GM19372 (cell line): Measurements from ENCODE around the gene RUFY3.
"Not testable (repeated sequence)": the region's sequence is repeated elsewhere in the genome, so short reads cannot be mapped to it uniquely, and the experiment has no call there.

Source experiments
- ATAC-seq: cut with Tn5 transposase; IDR thresholded peaks from one replicate; pipeline ENCODE4 v1.9.1; 2021; ENCODE audit warnings: mild to moderate bottlenecking, low read depth, moderate library complexity; ENCODE audit not compliant: unreplicated experiment

RUFY3 gene

GRCh38 chr4:70769396-70769795, 47.6 kb downstream of the RUFY3 start:
- not testable (repeated sequence) for ATAC-seq

GRCh38 chr4:70772929-70773555, 51.3 kb downstream of the RUFY3 start:
- no peak for ATAC-seq

GRCh38 chr4:70778888-70779422, 57.2 kb downstream of the RUFY3 start:
- ATAC-seq = no peak

GRCh38 chr4:70783096-70783495, 61.3 kb downstream of the RUFY3 start:
- no peak for ATAC-seq

- no peak for ATAC-seq
These were observed 65.7 kb downstream of the RUFY3 start for GRCh38 chr4:70787496-70787895.

GRCh38 chr4:70788733-70789132, 67.0 kb downstream of the RUFY3 start:
- no peak for ATAC-seq

GRCh38 chr4:70793626-70794025, 71.9 kb downstream of the RUFY3 start:
- no peak for ATAC-seq

- no peak for ATAC-seq
These were observed 79.6 kb downstream of the RUFY3 start for GRCh38 chr4:70801265-70801809.

GRCh38 chr4:70802928-70803580, 81.3 kb downstream of the RUFY3 start:
- ATAC-seq = no peak

- ATAC-seq = no peak
These were observed 86.4 kb downstream of the RUFY3 start for GRCh38 chr4:70808151-70808550.

GRCh38 chr4:70815370-70815769, 93.6 kb downstream of the RUFY3 start:
- ATAC-seq = no peak

GRCh38 chr4:70816894-70817293, 95.1 kb downstream of the RUFY3 start:
- no peak for ATAC-seq

- ATAC-seq = no peak
These were observed 96.5 kb downstream of the RUFY3 start for GRCh38 chr4:70818173-70818855.

- no peak for ATAC-seq
These were observed 97.2 kb downstream of the RUFY3 start for GRCh38 chr4:70818921-70819320.

- ATAC-seq = no peak
These were observed 107.3 kb downstream of the RUFY3 start for GRCh38 chr4:70829015-70829414.

GRCh38 chr4:70829492-70829891, 107.7 kb downstream of the RUFY3 start:
- no peak for ATAC-seq

- ATAC-seq = no peak
These were observed 108.3 kb downstream of the RUFY3 start for GRCh38 chr4:70830054-70830453.

- no peak for ATAC-seq
These were observed 109.5 kb downstream of the RUFY3 start for GRCh38 chr4:70831293-70831692.

- no peak for ATAC-seq
These were observed 111.9 kb downstream of the RUFY3 start for GRCh38 chr4:70833675-70834074.

- ATAC-seq = no peak
These were observed 114.3 kb downstream of the RUFY3 start for GRCh38 chr4:70836081-70836480.

GRCh38 chr4:70838204-70838603, 116.4 kb downstream of the RUFY3 start:
- ATAC-seq = no peak
